Kidney (tissue), 14 donors: ENCODE data around the gene DIPK1A. TPM values are rescaled to one million over a fixed set of nuclear protein-coding genes. Genes with fewer than 3 reads are reported as not detected.
"Not testable (repeated sequence)": the region's sequence is repeated elsewhere in the genome, so short reads cannot be mapped to it uniquely, and the experiment has no call there.

Experiments used
- DNase-seq, 5 donors: peaks; one replicate each; pipeline ENCODE4 v3.0.0-alpha.2; 2013 to 2020
- FAIRE-seq: peaks from 2 replicates; lab custom pipeline; 2012; peaks lifted over from hg19 to GRCh38; lab: Jason Lieb, UNC
- H3K27ac ChIP-seq, 2 donors: one replicate each; pipeline ENCODE4 v1.7.0; 2013; ENCODE audit warnings: low read depth in 2 of 2, low read length in 2 of 2, inconsistent platforms in 1 of 2
- H3K27me3 ChIP-seq: one replicate; pipeline ENCODE4 v1.7.1; 2013; ENCODE audit warnings: low read length, inconsistent platforms; ENCODE audit not compliant: control insufficient read depth, insufficient read depth
- H3K36me3 ChIP-seq, 3 donors: one replicate each; pipeline versions ENCODE4 v1.7.0 to v1.7.1; 2013; ENCODE audit warnings: low read length in 3 of 3, control low read depth in 1 of 3, inconsistent platforms in 1 of 3; ENCODE audit not compliant: insufficient read depth in 3 of 3, control insufficient read depth in 2 of 3
- H3K4me1 ChIP-seq, 3 donors: one replicate each; pipeline versions ENCODE4 v1.7.0 to v1.7.1; 2013; ENCODE audit warnings: low read length in 3 of 3, inconsistent platforms in 1 of 3, low read depth in 1 of 3; ENCODE audit not compliant: control insufficient read depth in 2 of 3, insufficient read depth in 2 of 3
- H3K4me3 ChIP-seq, 3 donors: one replicate each; pipeline versions ENCODE4 v1.7.0 to v1.8.1; 2013; ENCODE audit warnings: low read length in 3 of 3, control low read depth in 1 of 3, inconsistent platforms in 1 of 3
- H3K9ac ChIP-seq, 3 donors: one replicate each; pipeline versions ENCODE4 v1.7.0 to v1.7.1; 2013; ENCODE audit warnings: low read length in 3 of 3, control low read depth in 1 of 3, inconsistent platforms in 1 of 3
- H3K9me3 ChIP-seq, 3 donors: one replicate each; pipeline versions ENCODE4 v1.7.0 to v1.7.1; 2013; ENCODE audit warnings: low read length in 3 of 3, control low read depth in 1 of 3, inconsistent platforms in 1 of 3; ENCODE audit not compliant: control insufficient read depth in 2 of 3, insufficient read depth in 1 of 3
- intact Hi-C: fragments of 100-400 bp; cut with DNase I; formaldehyde crosslinking; loops from one replicate; pipeline ENCODE4 v1.11.1; 2022
- polyA plus RNA-seq: library from polyadenylated mRNA; stranded (reverse); fragments of 350-450 nt; fragmentation: Illumina TruSeq; extraction: RNeasy Lipid Tissue Mini Kit (QIAGEN cat#74804); gene quantifications from one replicate; pipeline ENCODE4 v1.2.3, GENCODE V29; 2014; ENCODE audit warnings: low read depth, low replicate concordance; ENCODE audit not compliant: insufficient read depth
- total RNA-seq: library from RNA; stranded (reverse); fragmentation: NEBNext Ultra II Directional; extraction: Animal tissue kit (Norgen Biotek cat#: 25700); gene quantifications from one replicate; pipeline ENCODE4 v1.2.1, GENCODE V29; 2021
- TF ChIP-seq, protein P1 (sequence below): IDR thresholded peaks from 3 replicates; pipeline ENCODE4 v1.5.1; 2012; ENCODE audit warnings: mild to moderate bottlenecking, moderate library complexity, borderline replicate concordance; ENCODE audit not compliant: insufficient read depth; ENCODE audit errors: extremely low read depth
- donor health status: control.
- donor health status: control.
- donor health status: control.
- donor health status: control.
- donor health status: control.
- donor health status: DM: yes; HTN: yes; CAD: no.
- donor health status: Normal renal cell carcinoma (clear cell type).

Gene DIPK1A
- total and polyA plus RNA-seq, 2 donors from 2014 or later, result 4.0 to 6.1 TPM

DNA sequence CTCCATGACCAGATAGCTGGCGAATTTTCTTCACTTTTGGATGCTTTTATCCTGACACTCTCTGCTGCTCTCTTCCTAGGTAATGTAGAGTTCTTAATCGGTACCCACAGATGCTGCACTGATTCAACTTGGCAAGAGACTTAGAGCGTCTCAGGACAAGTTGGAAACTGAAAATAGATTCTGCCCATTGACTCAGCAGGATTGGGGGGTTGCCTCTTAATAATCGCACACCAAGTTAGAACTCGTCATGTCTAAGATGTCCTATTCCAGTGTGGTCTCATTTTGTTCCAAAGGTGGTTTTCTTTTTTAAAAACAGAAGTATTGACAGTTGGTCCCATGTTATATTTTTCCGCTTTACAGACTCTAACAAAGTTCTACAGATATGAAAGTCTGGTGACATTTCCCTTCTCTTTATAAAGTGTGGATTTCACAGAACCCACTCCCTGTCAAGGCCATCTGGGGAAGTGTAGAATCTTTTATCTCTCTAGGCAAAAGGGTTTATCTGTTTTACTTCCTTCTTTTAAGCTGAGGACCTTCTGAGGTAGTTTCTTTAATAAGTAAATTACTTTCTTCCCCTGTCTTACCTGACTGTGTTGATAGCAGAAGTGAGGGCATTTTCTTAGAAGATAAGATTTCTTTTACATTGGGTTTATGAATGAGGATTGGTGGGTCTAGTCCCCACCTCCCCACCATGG, 12.1 kb upstream of the DIPK1A start:
- no peak for DNase-seq
- H3K9me3 ChIP-seq, result no peaks in the 10 kb centered on the region
- H3K9ac ChIP-seq, result no peak overlapping the region
- H3K36me3 ChIP-seq, result no peaks in the 10 kb centered on the region
- H3K27me3 ChIP-seq, result no peaks in the 10 kb centered on the region
- intact Hi-C loops, result no loop called here
- H3K27ac ChIP-seq, result no peak overlapping the region
- no peaks in the 10 kb centered on the region for H3K4me1 ChIP-seq
- FAIRE-seq, result no peak
- H3K4me3 ChIP-seq, result no peak overlapping the region
- TF ChIP-seq, protein P1, sequence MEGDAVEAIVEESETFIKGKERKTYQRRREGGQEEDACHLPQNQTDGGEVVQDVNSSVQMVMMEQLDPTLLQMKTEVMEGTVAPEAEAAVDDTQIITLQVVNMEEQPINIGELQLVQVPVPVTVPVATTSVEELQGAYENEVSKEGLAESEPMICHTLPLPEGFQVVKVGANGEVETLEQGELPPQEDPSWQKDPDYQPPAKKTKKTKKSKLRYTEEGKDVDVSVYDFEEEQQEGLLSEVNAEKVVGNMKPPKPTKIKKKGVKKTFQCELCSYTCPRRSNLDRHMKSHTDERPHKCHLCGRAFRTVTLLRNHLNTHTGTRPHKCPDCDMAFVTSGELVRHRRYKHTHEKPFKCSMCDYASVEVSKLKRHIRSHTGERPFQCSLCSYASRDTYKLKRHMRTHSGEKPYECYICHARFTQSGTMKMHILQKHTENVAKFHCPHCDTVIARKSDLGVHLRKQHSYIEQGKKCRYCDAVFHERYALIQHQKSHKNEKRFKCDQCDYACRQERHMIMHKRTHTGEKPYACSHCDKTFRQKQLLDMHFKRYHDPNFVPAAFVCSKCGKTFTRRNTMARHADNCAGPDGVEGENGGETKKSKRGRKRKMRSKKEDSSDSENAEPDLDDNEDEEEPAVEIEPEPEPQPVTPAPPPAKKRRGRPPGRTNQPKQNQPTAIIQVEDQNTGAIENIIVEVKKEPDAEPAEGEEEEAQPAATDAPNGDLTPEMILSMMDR, result no peak

- TF ChIP-seq, protein P1, result no peak
- H3K4me3 ChIP-seq, result no peak overlapping the region
- FAIRE-seq (no peak), DNase-seq (no peak)
- H3K36me3 ChIP-seq, result no peaks in the 10 kb centered on the region
- H3K4me1 ChIP-seq, result no peaks in the 10 kb centered on the region
- no peaks in the 10 kb centered on the region for H3K9me3 ChIP-seq
- no peaks in the 10 kb centered on the region for H3K27me3 ChIP-seq
- intact Hi-C loops, result no loop called here
- no peak overlapping the region for H3K9ac ChIP-seq
- H3K27ac ChIP-seq, result no peak overlapping the region
These were observed 11.3 kb upstream of the DIPK1A start for GRCh38 chr1:92972409-92973129.

DNA sequence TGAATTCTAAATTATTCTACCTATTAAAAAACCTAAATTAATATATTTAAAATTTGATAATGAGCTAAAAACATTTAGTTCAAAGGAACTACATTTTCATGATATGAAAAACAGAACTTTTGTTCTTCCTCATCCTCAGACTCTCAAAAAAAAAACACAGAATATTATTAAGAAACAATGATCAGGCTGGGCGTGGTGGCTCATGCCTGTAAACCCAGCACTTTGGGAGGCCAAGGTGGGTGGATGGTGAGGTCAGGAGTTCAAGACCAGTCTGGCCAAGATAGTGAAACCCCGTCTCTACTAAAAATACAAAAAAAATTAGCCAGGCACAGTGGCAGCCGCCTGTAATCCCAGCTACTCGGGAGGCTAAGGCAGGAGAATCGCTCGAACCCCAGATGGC, 10.7 kb upstream of the DIPK1A start:
- H3K4me1 ChIP-seq, FAIRE-seq, DNase-seq, H3K9me3 ChIP-seq, H3K9ac ChIP-seq, H3K4me3 ChIP-seq, H3K27ac ChIP-seq, intact Hi-C loops, H3K36me3 ChIP-seq, H3K27me3 ChIP-seq: not testable (repeated sequence)

- TF ChIP-seq, protein P1, result no peak
- Histone ChIP-seq H3K36me3 (no peaks in the 10 kb centered on the region), H3K4me1 (no peaks in the 10 kb centered on the region), H3K27ac (no peak overlapping the region), H3K27me3 (no peaks in the 10 kb centered on the region), H3K4me3 (no peak overlapping the region), H3K9ac (no peak overlapping the region), H3K9me3 (no peaks in the 10 kb centered on the region)
- intact Hi-C loops, result no loop called here
- FAIRE-seq, result no peak
- no peak for DNase-seq
These were observed 9.9 kb upstream of the DIPK1A start for GRCh38 chr1:92970990-92971689.
